ENCODE results near the gene DHX8.
"Not testable (repeated sequence)": the region's sequence is repeated elsewhere in the genome, so short reads cannot be mapped to it uniquely, and the experiment has no call there.

DNA sequence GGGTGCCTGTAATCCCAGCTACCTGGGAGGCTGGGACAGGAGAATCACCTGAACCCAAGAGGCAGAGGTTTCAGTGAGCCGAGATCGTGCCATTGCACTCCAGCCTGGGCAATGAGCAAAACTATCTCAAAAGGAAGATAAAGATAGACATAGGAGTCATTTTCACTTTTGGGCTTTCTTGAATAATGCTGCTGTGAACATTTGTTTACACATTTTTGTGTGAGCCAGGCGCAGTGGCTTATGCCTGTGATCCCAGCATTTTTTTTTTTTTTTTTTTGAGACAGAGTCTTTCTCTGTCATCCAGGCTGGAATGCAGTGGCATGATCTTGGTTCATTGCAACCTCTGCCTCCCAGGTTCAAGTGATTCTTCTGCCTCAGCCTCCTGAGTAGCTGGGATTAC, 27.4 kb downstream of the DHX8 start:
- not testable (repeated sequence) for TF ChIP-seq EZH2 (IDR thresholded peaks at IDR 0.05; ENCODE audit: insufficient read depth, poor library complexity, severe bottlenecking); EZH2phosphoT487 (IDR thresholded peaks at IDR 0.05; ENCODE audit: insufficient read depth, low read depth)
